ENCODE measurements around the gene NR2F2.
"Not testable (repeated sequence)": the region's sequence is repeated elsewhere in the genome, so short reads cannot be mapped to it uniquely, and the experiment has no call there.

The NR2F2 gene

GRCh38 chr15:96369825-96370621 lies 39.5 kb downstream of the NR2F2 start:
- no peak for DNase-seq

GRCh38 chr15:96372554-96372953 lies 42.1 kb downstream of the NR2F2 start:
- DNase-seq = no peak

GRCh38 chr15:96374499-96374898 lies 44.0 kb downstream of the NR2F2 start:
- DNase-seq = no peak

- not testable (repeated sequence) for DNase-seq
Measured at GRCh38 chr15:96379592-96379991, 49.1 kb downstream of the NR2F2 start.

- no peak for DNase-seq
Measured at GRCh38 chr15:96381463-96381862, 51.0 kb downstream of the NR2F2 start.

- DNase-seq = no peak
Measured at GRCh38 chr15:96385195-96385594, 54.7 kb downstream of the NR2F2 start.

GRCh38 chr15:96388673-96389072 lies 58.2 kb downstream of the NR2F2 start:
- DNase-seq = no peak

Measured in NCI-H2029 treated with DMSO at 0.1 percent for 48 hours (cell line).